HG02623 (cell line): ENCODE results near the gene RASD2.
"Not testable (repeated sequence)": the region's sequence is repeated elsewhere in the genome, so short reads cannot be mapped to it uniquely, and the experiment has no call there.

Experiments used
- ATAC-seq: cut with Tn5 transposase; IDR thresholded peaks from one replicate; pipeline ENCODE4 v1.9.1; 2021; ENCODE audit warnings: moderate library complexity; ENCODE audit not compliant: unreplicated experiment

Gene RASD2

GRCh38 chr22:35540595-35541253 is at the start of gene RASD2:
RASD2 (plus strand) TSS chr22:35540831; CDS start chr22:35546810, 5,979 bp downstream.
- ATAC-seq = no peak

- ATAC-seq = not testable (repeated sequence)
Observed at GRCh38 chr22:35491061-35491907, 49.3 kb upstream of the RASD2 start.

GRCh38 chr22:35491908-35492380 is 48.7 kb upstream of the RASD2 start:
- no peak for ATAC-seq

- ATAC-seq = no peak
Observed at GRCh38 chr22:35493074-35493473, 47.6 kb upstream of the RASD2 start.

- not testable (repeated sequence) for ATAC-seq
Observed at GRCh38 chr22:35495711-35496110, 44.9 kb upstream of the RASD2 start.

- ATAC-seq = no peak
Observed at GRCh38 chr22:35496768-35497312, 43.8 kb upstream of the RASD2 start.

- no peak for ATAC-seq
Observed at GRCh38 chr22:35498026-35498800, 42.4 kb upstream of the RASD2 start.

- no peak for ATAC-seq
Observed at GRCh38 chr22:35502836-35503235, 37.8 kb upstream of the RASD2 start.

GRCh38 chr22:35505399-35506258 is 35.0 kb upstream of the RASD2 start:
- no peak for ATAC-seq

- ATAC-seq = no peak
Observed at GRCh38 chr22:35506259-35506570, 34.4 kb upstream of the RASD2 start.

- ATAC-seq = not testable (repeated sequence)
Observed at GRCh38 chr22:35507851-35508250, 32.8 kb upstream of the RASD2 start.

- no peak for ATAC-seq
Observed at GRCh38 chr22:35509451-35509850, 31.2 kb upstream of the RASD2 start.

GRCh38 chr22:35509960-35510359 is 30.7 kb upstream of the RASD2 start:
- no peak for ATAC-seq

GRCh38 chr22:35510481-35510934 is 30.1 kb upstream of the RASD2 start:
- ATAC-seq = no peak

GRCh38 chr22:35510951-35511350 is 29.7 kb upstream of the RASD2 start:
- ATAC-seq = no peak

- ATAC-seq = no peak
Observed at GRCh38 chr22:35514366-35514765, 26.3 kb upstream of the RASD2 start.

- not testable (repeated sequence) for ATAC-seq
Observed at GRCh38 chr22:35515952-35516351, 24.7 kb upstream of the RASD2 start.

GRCh38 chr22:35516723-35517122 is 23.9 kb upstream of the RASD2 start:
- ATAC-seq = no peak

- no peak for ATAC-seq
Observed at GRCh38 chr22:35517207-35517606, 23.4 kb upstream of the RASD2 start.
